Activated CD8-positive, alpha-beta memory T cell treated with anti-CD3 and anti-CD28 coated beads, Interleukin-2, amount 10 ng/mL, durations not matched to agents 7 days and 5 days (primary cell): ENCODE data around the gene TRIP10. TPM values are rescaled to one million over a fixed set of nuclear protein-coding genes. Genes with fewer than 3 reads are reported as not detected.

Experiments
- ATAC-seq: fragments of 150-1000 bp; cut with Tn5 transposase; one replicate; pipeline ENCODE4 v1.10.0; 2021; ENCODE audit warnings: moderate library complexity
- CTCF ChIA-PET: fragments of 350-600 bp; sonication (Branson Sonifier 250); formaldehyde crosslinking; loops from one replicate; lab custom pipeline; 2021; ENCODE audit warnings: antibody characterized with exemption; lab: Charles Lee
- DNase-seq: peaks from one replicate; pipeline ENCODE4 v3.0.0-alpha.2; 2020
- H3K27ac Mint-ChIP-seq: one replicate; pipeline ENCODE4 v1.8.0; 2021; ENCODE audit warnings: mild to moderate bottlenecking, mixed read lengths
- H3K27me3 Mint-ChIP-seq: one replicate; pipeline ENCODE4 v1.8.0; 2021; ENCODE audit warnings: mixed read lengths
- H3K36me3 Mint-ChIP-seq: one replicate; pipeline ENCODE4 v1.8.0; 2021; ENCODE audit warnings: mild to moderate bottlenecking, mixed read lengths
- H3K4me1 Mint-ChIP-seq: one replicate; pipeline ENCODE4 v1.8.0; 2021; ENCODE audit warnings: mixed read lengths
- H3K4me3 Mint-ChIP-seq: one replicate; pipeline ENCODE4 v1.8.0; 2021; ENCODE audit warnings: mild to moderate bottlenecking, moderate library complexity, mixed read lengths
- H3K9me3 Mint-ChIP-seq: one replicate; pipeline ENCODE4 v1.8.0; 2022; ENCODE audit warnings: low read depth, mixed read lengths
- total RNA-seq, 2 experiments: library from RNA; stranded (reverse); gene quantifications; one replicate each; pipeline ENCODE4 v1.2.3, GENCODE V29; 2021

Gene TRIP10
- total RNA-seq, 2 experiments from 2014 or later: 13.7 to 22.2 TPM

GRCh38 chr19:6714749-6715555 is 24.5 kb upstream of the TRIP10 start:
- H3K4me1 Mint-ChIP-seq: peaks cover 27% of the 10 kb centered on the region
- DNase-seq: no peak
- no peak for ATAC-seq
- H3K4me3 Mint-ChIP-seq: no peak overlapping the region
- CTCF ChIA-PET: interaction anchor here (0.8 to 1.5 kb wide), 3 partner anchors 83 to 163 kb away, joined by 3 to 4 read pairs (median 4); no protein-coding TSS in a partner anchor
- H3K27ac Mint-ChIP-seq: no peak overlapping the region
- H3K36me3 Mint-ChIP-seq: no peaks in the 10 kb centered on the region
- H3K9me3 Mint-ChIP-seq: peaks cover 6% of the 10 kb centered on the region
- H3K27me3 Mint-ChIP-seq: peaks cover 20% of the 10 kb centered on the region

GRCh38 chr19:6716610-6716970 is 22.9 kb upstream of the TRIP10 start:
- H3K4me1 Mint-ChIP-seq: peaks cover 24% of the 10 kb centered on the region
- CTCF ChIA-PET: interaction anchor here (0.7 to 1.5 kb wide), 4 partner anchors 21 to 85 kb away, joined by 3 to 4 read pairs (median 3); no protein-coding TSS in a partner anchor
- peaks cover 3% of the 10 kb centered on the region for H3K27me3 Mint-ChIP-seq
- ATAC-seq (no peak), DNase-seq (no peak)
- no peaks in the 10 kb centered on the region for H3K36me3 Mint-ChIP-seq
- no peak overlapping the region for H3K27ac Mint-ChIP-seq
- no peak overlapping the region for H3K4me3 Mint-ChIP-seq
- H3K9me3 Mint-ChIP-seq: peaks cover 6% of the 10 kb centered on the region

- no peak for DNase-seq
- Mint-ChIP-seq H3K4me1 (peaks cover 28% of the 10 kb centered on the region), H3K27ac (no peak overlapping the region), H3K36me3 (no peaks in the 10 kb centered on the region), H3K4me3 (no peak overlapping the region), H3K27me3 (peaks cover 2% of the 10 kb centered on the region), H3K9me3 (peaks cover 6% of the 10 kb centered on the region)
- no peak for ATAC-seq
- CTCF ChIA-PET: no interaction called here
Observed at GRCh38 chr19:6717036-6717435, 22.4 kb upstream of the TRIP10 start.

- no peak overlapping the region for H3K4me3 Mint-ChIP-seq
- CTCF ChIA-PET: no interaction called here
- peaks cover 2% of the 10 kb centered on the region for H3K27me3 Mint-ChIP-seq
- peak overlapping the region; percentile 6 for H3K27ac Mint-ChIP-seq
- H3K4me1 Mint-ChIP-seq: peaks cover 31% of the 10 kb centered on the region
- no peaks in the 10 kb centered on the region for H3K36me3 Mint-ChIP-seq
- DNase-seq (no peak), ATAC-seq (no peak)
- H3K9me3 Mint-ChIP-seq: peaks cover 6% of the 10 kb centered on the region
Observed at GRCh38 chr19:6717441-6717971, 22.0 kb upstream of the TRIP10 start.

GRCh38 chr19:6718111-6718740 is 21.3 kb upstream of the TRIP10 start:
- Mint-ChIP-seq H3K27me3 (peaks cover 2% of the 10 kb centered on the region), H3K4me1 (peaks cover 35% of the 10 kb centered on the region), H3K4me3 (no peak overlapping the region), H3K36me3 (no peaks in the 10 kb centered on the region), H3K27ac (no peak overlapping the region), H3K9me3 (peaks cover 6% of the 10 kb centered on the region)
- ATAC-seq (peak; percentile 9), DNase-seq (no peak)
- CTCF ChIA-PET: interaction anchor here (0.6 kb wide), 1 partner anchor 351 kb away, joined by 6 read pairs; no protein-coding TSS in a partner anchor

- H3K9me3 Mint-ChIP-seq: peaks cover 6% of the 10 kb centered on the region
- H3K4me1 Mint-ChIP-seq: peaks cover 38% of the 10 kb centered on the region
- peaks cover 2% of the 10 kb centered on the region for H3K27me3 Mint-ChIP-seq
- CTCF ChIA-PET: no interaction called here
- H3K27ac Mint-ChIP-seq: no peak overlapping the region
- no peak overlapping the region for H3K4me3 Mint-ChIP-seq
- H3K36me3 Mint-ChIP-seq: no peaks in the 10 kb centered on the region
- ATAC-seq: peak; percentile 70
- peak; percentile 57 for DNase-seq
Observed at GRCh38 chr19:6718741-6719539, 20.5 kb upstream of the TRIP10 start.

- ATAC-seq (no peak), DNase-seq (no peak)
- Mint-ChIP-seq H3K9me3 (peaks cover 6% of the 10 kb centered on the region), H3K4me3 (no peak overlapping the region), H3K4me1 (peaks cover 38% of the 10 kb centered on the region), H3K27me3 (peaks cover 2% of the 10 kb centered on the region), H3K36me3 (no peaks in the 10 kb centered on the region), H3K27ac (no peak overlapping the region)
- CTCF ChIA-PET: no interaction called here
Observed at GRCh38 chr19:6719540-6719861, 20.0 kb upstream of the TRIP10 start.

GRCh38 chr19:6719992-6720368 is 19.5 kb upstream of the TRIP10 start:
- H3K4me3 Mint-ChIP-seq: no peak overlapping the region
- H3K4me1 Mint-ChIP-seq: peaks cover 40% of the 10 kb centered on the region
- H3K9me3 Mint-ChIP-seq: peaks cover 6% of the 10 kb centered on the region
- no peak for ATAC-seq
- no peak overlapping the region for H3K27ac Mint-ChIP-seq
- DNase-seq: no peak
- H3K27me3 Mint-ChIP-seq: peaks cover 2% of the 10 kb centered on the region
- H3K36me3 Mint-ChIP-seq: no peaks in the 10 kb centered on the region
- CTCF ChIA-PET: no interaction called here

GRCh38 chr19:6720369-6721137 is 18.9 kb upstream of the TRIP10 start, which contains the start of gene C3:
C3 (minus strand) TSS chr19:6720650; CDS start chr19:6720589, 61 bp downstream.
- H3K4me1 Mint-ChIP-seq: peaks cover 45% of the 10 kb centered on the region

GRCh38 chr19:6721138-6721474 is 18.4 kb upstream of the TRIP10 start:
- Mint-ChIP-seq H3K27me3 (peaks cover 2% of the 10 kb centered on the region), H3K4me1 (peaks cover 45% of the 10 kb centered on the region), H3K9me3 (peaks cover 6% of the 10 kb centered on the region), H3K36me3 (no peaks in the 10 kb centered on the region), H3K4me3 (no peak overlapping the region), H3K27ac (no peak overlapping the region)
- ATAC-seq (no peak), DNase-seq (no peak)
- CTCF ChIA-PET: no interaction called here

More at GRCh38 chr19:6720369-6721137, 18.9 kb upstream of the TRIP10 start, which contains the start of gene C3:
- DNase-seq: no peak
- peaks cover 6% of the 10 kb centered on the region for H3K9me3 Mint-ChIP-seq
- H3K36me3 Mint-ChIP-seq: no peaks in the 10 kb centered on the region
- H3K27me3 Mint-ChIP-seq: peaks cover 2% of the 10 kb centered on the region
- CTCF ChIA-PET: no interaction called here
- H3K4me3 Mint-ChIP-seq: no peak within 1 kb of the TSS
- ATAC-seq: no peak
- no peak within 1 kb of the TSS for H3K27ac Mint-ChIP-seq

- H3K27me3 Mint-ChIP-seq: no peaks in the 10 kb centered on the region
- H3K27ac Mint-ChIP-seq: no peak overlapping the region
- ATAC-seq: no peak
- no peak for DNase-seq
- CTCF ChIA-PET: no interaction called here
- H3K4me3 Mint-ChIP-seq: no peak overlapping the region
- peaks cover 45% of the 10 kb centered on the region for H3K4me1 Mint-ChIP-seq
- no peaks in the 10 kb centered on the region for H3K36me3 Mint-ChIP-seq
- H3K9me3 Mint-ChIP-seq: peaks cover 6% of the 10 kb centered on the region
Observed at GRCh38 chr19:6721773-6722172, 17.7 kb upstream of the TRIP10 start.

GRCh38 chr19:6723108-6723618 is 16.3 kb upstream of the TRIP10 start:
- no peaks in the 10 kb centered on the region for H3K36me3 Mint-ChIP-seq
- no peak for ATAC-seq
- no peaks in the 10 kb centered on the region for H3K27me3 Mint-ChIP-seq
- no peak for DNase-seq
- no peaks in the 10 kb centered on the region for H3K9me3 Mint-ChIP-seq
- no peak overlapping the region for H3K4me3 Mint-ChIP-seq
- no peak overlapping the region for H3K27ac Mint-ChIP-seq
- H3K4me1 Mint-ChIP-seq: peaks cover 38% of the 10 kb centered on the region
- CTCF ChIA-PET: no interaction called here
